ENCODE measurements around the gene MLF2. TPM values are rescaled to one million over a fixed set of nuclear protein-coding genes. Genes with fewer than 3 reads are reported as not detected.
A peak's percentile ranks its signal among the peaks of the same experiment; 100 is the strongest.
"Not testable (repeated sequence)": the region's sequence is repeated elsewhere in the genome, so short reads cannot be mapped to it uniquely, and the experiment has no call there.

Gene MLF2
- total RNA-seq, 1 donor from 2014 or later = 98.6 TPM

GRCh38 chr12:6747216-6747615 lies 5.7 kb downstream of the MLF2 start:
- DNase-seq (ENCODE audit: low spot score) (no peak), ATAC-seq (no peak)
- intact Hi-C loops (cut with DNase I) = no loop called here

- ATAC-seq (peak; percentile 33), DNase-seq (ENCODE audit: low spot score) (no peak)
- intact Hi-C loops (cut with DNase I) = no loop called here
Observed at GRCh38 chr12:6745741-6746525, 7.0 kb downstream of the MLF2 start.

- intact Hi-C loops (cut with DNase I); ATAC-seq; DNase-seq (ENCODE audit: low spot score): not testable (repeated sequence)
Observed at GRCh38 chr12:6743300-6743699, 9.6 kb downstream of the MLF2 start.

- intact Hi-C loops (cut with DNase I) = no loop called here
- ATAC-seq = no peak
Observed at GRCh38 chr12:6742834-6743233, 10.1 kb downstream of the MLF2 start.

GRCh38 chr12:6742080-6742479 lies 10.9 kb downstream of the MLF2 start:
- ATAC-seq; intact Hi-C loops (cut with DNase I); DNase-seq (ENCODE audit: low spot score): not testable (repeated sequence)

More at GRCh38 chr12:6742834-6743233, 10.1 kb downstream of the MLF2 start:
- no peak for DNase-seq (ENCODE audit: low spot score)

- intact Hi-C loops (cut with DNase I) = no loop called here
- DNase-seq (ENCODE audit: low spot score) (no peak), ATAC-seq (no peak)
Observed at GRCh38 chr12:6736754-6737153, 16.2 kb downstream of the MLF2 start.

GRCh38 chr12:6735448-6736191 lies 17.3 kb downstream of the MLF2 start:
- intact Hi-C loops (cut with DNase I) = no loop called here
- peak; percentile 92 for ATAC-seq
- peak; percentile 78 for DNase-seq (ENCODE audit: low spot score)

GRCh38 chr12:6734506-6735387 lies 18.2 kb downstream of the MLF2 start:
- DNase-seq (ENCODE audit: low spot score) (no peak), ATAC-seq (no peak)
- intact Hi-C loops (cut with DNase I) = no loop called here

- intact Hi-C loops (cut with DNase I) = no loop called here
- DNase-seq (ENCODE audit: low spot score) = no peak
Observed at GRCh38 chr12:6730169-6730568, 22.8 kb downstream of the MLF2 start.

GRCh38 chr12:6729186-6729585 lies 23.8 kb downstream of the MLF2 start:
- ATAC-seq = no peak
- no peak for DNase-seq (ENCODE audit: low spot score)
- intact Hi-C loops (cut with DNase I) = no loop called here

More at GRCh38 chr12:6730169-6730568, 22.8 kb downstream of the MLF2 start:
- no peak for ATAC-seq

GRCh38 chr12:6725350-6725749 lies 27.6 kb downstream of the MLF2 start:
- intact Hi-C loops (cut with DNase I) = no loop called here
- no peak for ATAC-seq
- DNase-seq (ENCODE audit: low spot score) = no peak

GRCh38 chr12:6724409-6724797 lies 28.5 kb downstream of the MLF2 start:
- intact Hi-C loops (cut with DNase I) = no loop called here
- ATAC-seq (peak; percentile 23), DNase-seq (ENCODE audit: low spot score) (no peak)

- ATAC-seq = peak; percentile 99
- intact Hi-C loops (cut with DNase I) = no loop called here
- DNase-seq (ENCODE audit: low spot score) = peak; percentile 98
Observed at GRCh38 chr12:6723607-6724408, 29.1 kb downstream of the MLF2 start, which contains the start of gene COPS7A. Gene COPS7A (plus strand): TSS chr12:6724046. CDS start chr12:6724657, 611 bp downstream.

GRCh38 chr12:6722863-6723262 lies 30.1 kb downstream of the MLF2 start:
- DNase-seq (ENCODE audit: low spot score) (no peak), ATAC-seq (no peak)
- intact Hi-C loops (cut with DNase I) = no loop called here

GRCh38 chr12:6716874-6717437 lies 36.0 kb downstream of the MLF2 start:
- ATAC-seq = no peak
- intact Hi-C loops (cut with DNase I) = no loop called here
- no peak for DNase-seq (ENCODE audit: low spot score)

- DNase-seq (ENCODE audit: low spot score); intact Hi-C loops (cut with DNase I); ATAC-seq: not testable (repeated sequence)
Observed at GRCh38 chr12:6716031-6716873, 36.7 kb downstream of the MLF2 start.

GRCh38 chr12:6708960-6709394 lies 44.0 kb downstream of the MLF2 start:
- no peak for ATAC-seq
- DNase-seq (ENCODE audit: low spot score) = no peak
- intact Hi-C loops (cut with DNase I) = no loop called here

All from sciatic nerve (tissue), 2 donors.